Measurements from ENCODE around the gene CIB2.
"Not testable (repeated sequence)": the region's sequence is repeated elsewhere in the genome, so short reads cannot be mapped to it uniquely, and the experiment has no call there.

CIB2 gene

GRCh38 chr15:78131295-78132061 lies at the start of gene CIB2:
TSS of gene CIB2 (minus strand) at chr15:78131445. CDS start at chr15:78131215, 230 bp downstream.
- DNase-seq = peak; percentile 82

GRCh38 chr15:78179906-78180305 lies 48.7 kb upstream of the CIB2 start:
- no peak for DNase-seq

GRCh38 chr15:78179286-78179840 lies 48.1 kb upstream of the CIB2 start:
- no peak for DNase-seq

DNA sequence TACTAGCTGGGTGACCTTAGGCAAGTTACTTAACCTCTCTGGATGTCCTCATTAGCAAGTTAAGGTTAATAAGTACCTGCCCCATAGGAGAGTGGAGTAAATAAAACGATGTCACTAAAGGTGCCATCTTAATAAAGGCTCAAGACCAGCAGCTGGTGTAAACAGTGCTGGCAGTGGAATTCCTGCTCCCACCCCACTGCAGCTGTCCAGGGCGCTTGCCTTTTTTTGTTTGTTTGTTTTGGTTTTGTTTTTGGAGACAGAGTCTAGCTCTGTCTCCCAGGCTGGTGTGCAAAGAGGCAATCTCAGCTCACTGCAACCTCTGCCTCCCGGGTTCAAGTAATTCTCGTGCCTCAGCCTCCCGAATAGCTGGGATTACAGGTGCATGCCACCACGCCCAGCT lies 46.8 kb upstream of the CIB2 start:
- DNase-seq = no peak

DNA sequence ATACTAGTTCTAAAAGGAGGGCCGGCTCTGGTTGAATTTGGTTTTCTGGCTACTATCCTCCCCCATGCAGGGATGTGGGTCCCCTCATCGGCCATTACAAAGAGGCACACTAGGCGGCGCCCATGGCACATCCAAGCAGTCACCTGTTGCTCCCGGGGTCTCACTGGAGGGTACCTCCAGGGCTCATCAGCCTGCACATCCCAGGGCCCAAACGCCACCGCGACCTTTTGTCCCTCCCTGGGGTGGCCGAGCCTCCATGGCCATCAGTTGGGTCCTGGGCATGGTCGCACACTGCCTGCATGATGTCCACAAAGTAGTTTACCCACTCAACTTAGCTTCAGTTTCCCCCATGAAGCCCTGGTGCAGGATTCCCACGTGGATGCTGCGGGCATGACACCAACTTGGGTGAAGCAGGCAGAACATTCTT lies 46.2 kb upstream of the CIB2 start:
- peak; percentile 29 for DNase-seq

- DNase-seq = no peak
Measured at GRCh38 chr15:78175330-78175729, 44.1 kb upstream of the CIB2 start.

GRCh38 chr15:78174401-78174800 lies 43.2 kb upstream of the CIB2 start:
- DNase-seq = no peak

DNA sequence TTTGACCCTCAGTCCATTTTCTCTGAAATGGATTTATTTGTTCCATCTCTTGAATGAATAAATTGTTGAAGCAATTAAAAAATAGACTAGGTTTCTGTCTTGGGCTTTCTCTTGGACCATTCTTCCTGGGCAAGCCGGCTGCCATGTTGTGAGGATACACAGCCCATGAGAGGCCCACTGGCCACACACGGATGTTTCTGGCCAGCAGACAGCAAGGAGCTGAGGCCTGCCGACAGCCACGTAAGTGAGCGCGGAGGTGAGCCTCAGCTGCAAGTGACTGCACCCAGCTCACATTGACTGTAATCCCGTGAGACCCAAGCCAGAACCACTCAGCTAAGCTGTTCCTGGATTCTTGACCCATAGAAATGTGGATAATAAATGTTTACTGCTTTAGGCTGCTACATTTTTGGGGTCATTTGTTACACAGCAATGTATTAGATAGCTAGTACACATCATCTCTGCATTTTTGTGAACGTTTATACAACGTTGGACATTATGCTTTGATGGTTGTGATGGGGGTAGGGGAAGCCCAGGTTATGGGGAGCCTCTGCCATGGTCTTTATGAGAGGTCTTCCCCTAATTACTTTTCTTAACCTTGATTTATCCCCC lies 40.7 kb upstream of the CIB2 start:
- DNase-seq = no peak

GRCh38 chr15:78170848-78171773 lies 39.9 kb upstream of the CIB2 start:
- DNase-seq = no peak

- no peak for DNase-seq
Measured at GRCh38 chr15:78168608-78169007, 37.4 kb upstream of the CIB2 start.

- peak; percentile 52 for DNase-seq
Measured at GRCh38 chr15:78167227-78167888, 36.1 kb upstream of the CIB2 start.

DNA sequence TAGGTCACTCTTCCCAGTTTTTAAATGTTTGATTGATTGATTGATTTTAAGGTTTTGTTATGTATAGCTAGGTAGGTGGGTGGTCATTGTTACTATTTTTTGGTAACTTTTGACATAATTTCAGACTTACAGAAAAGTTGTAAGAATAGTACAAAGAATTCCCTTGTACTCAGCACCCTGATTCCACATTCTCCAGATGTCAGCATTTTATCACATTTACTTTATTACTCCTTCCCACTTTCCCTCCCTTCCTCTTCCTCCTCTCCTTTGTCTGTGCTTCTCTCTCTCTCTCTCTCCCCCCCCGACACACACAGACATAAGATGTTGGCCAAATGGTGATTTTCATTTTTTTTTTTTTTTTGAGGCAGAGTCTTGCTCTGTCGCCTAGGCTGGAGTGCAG lies 32.8 kb upstream of the CIB2 start:
- DNase-seq = no peak

DNA sequence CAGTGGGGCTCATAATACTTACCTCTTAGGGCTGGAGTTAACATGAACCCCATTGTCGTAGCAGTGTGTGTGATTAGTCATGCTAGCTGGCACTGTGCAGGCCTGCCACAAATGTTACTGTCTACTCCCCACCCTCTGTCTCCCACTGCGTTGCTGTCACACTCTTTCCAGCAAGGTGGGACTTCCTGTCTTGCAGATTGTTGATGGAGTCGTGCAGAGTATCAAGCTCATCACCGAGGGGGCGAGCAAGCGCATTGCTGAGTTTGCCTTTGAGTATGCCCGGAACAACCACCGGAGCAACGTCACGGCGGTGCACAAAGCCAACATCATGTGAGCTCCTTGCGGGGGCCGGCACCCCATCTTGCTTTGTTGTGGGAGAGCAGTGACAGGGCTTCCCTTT lies 30.8 kb upstream of the CIB2 start:
- DNase-seq = peak; percentile 35

DNA sequence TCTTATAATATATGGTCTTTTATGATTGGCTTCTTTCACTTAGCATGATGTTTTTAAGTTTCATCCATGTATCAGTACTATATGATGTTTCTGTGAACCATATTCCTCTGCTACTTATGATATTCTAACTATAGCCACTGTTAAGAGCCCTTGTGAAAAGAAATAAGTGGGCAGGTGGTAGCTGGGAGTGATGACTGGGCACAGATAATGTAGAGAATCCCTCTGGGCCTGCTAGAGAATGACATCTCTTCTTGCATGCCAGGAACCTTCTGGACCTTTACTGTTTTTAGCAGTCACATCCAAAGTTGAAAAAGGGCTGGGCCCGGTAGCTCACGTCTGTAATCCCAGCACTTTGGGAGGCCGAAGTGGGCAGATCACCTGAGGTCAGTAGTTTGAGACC lies 28.1 kb upstream of the CIB2 start:
- DNase-seq = no peak

DNA sequence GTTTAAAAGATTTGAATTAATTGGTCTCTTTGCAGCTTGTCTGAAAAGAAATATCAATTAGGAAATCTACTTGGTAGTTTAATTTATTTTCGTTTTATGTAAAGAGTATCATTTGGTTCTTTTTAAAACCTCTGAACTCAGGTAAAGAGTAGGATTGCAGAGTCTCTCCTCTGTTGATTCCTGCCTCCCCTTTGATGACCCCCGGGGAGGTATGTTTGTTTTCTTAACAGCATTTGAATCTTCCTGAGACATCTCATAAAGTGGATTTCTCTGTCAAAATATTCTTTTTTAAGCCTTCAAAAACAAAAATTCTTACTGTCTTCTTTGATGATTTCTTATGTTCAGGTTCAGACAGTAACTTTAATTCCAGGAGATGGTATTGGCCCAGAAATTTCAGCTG lies 26.0 kb upstream of the CIB2 start:
- no peak for DNase-seq

GRCh38 chr15:78156653-78157052 lies 25.4 kb upstream of the CIB2 start:
- no peak for DNase-seq

DNA sequence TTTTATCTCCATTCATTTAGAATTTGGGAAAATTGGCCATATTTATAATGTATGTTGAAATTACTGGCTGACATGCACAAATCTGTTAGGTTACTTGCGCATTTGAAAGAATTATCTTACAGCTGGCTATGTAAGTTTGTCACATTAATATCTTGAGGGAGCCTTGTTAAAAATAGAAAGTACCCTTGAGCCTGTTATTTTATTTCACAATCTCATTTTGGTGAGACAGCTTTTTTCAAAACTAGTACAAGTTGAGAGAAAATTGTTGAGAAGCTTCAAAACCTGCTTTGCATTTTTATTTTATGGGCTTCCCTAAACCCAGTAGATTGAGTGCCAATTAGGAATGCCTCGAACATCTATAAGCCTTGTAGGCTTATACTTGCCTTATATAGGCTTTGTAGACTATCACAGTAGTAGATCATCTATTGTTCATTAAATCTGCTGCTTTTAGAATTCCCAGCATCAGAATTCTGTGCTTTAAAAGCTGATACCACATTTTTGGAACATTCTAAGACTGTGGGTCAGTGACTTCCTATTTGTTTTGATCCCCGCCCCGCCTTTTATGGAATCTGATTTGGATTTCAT lies 24.2 kb upstream of the CIB2 start:
- no peak for DNase-seq

GRCh38 chr15:78154955-78155354 lies 23.7 kb upstream of the CIB2 start:
- DNase-seq = no peak

GRCh38 chr15:78151075-78151474 lies 19.8 kb upstream of the CIB2 start:
- DNase-seq = not testable (repeated sequence)

GRCh38 chr15:78149805-78150751 lies 18.8 kb upstream of the CIB2 start:
- no peak for DNase-seq
